ENCODE measurements around the gene GRID2. TPM values are rescaled to one million over a fixed set of nuclear protein-coding genes. Genes with fewer than 3 reads are reported as not detected.

Gene GRID2
- total RNA-seq, 1 experiment from 2014 or later: not detected

DNA sequence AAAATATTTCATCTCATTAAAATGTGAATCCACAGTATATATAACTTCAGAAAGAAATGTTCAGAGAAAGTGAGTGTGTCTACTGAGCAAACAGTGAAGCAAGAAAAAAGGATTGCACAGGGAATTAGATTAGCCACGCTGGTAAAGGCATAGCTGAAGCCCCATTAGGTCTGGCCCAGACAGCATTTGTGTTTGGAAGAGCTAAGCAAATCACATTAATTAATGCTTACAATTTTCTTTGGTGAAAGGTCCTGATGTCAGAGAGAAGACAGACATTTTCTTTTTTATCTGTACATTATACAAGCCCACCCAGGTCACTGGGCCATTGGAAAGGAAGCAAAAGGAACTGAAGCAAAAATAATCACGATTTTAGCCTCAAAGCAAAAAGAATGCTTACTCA lies 354.6 kb downstream of the GRID2 start:
- TF ChIP-seq, protein P1, sequence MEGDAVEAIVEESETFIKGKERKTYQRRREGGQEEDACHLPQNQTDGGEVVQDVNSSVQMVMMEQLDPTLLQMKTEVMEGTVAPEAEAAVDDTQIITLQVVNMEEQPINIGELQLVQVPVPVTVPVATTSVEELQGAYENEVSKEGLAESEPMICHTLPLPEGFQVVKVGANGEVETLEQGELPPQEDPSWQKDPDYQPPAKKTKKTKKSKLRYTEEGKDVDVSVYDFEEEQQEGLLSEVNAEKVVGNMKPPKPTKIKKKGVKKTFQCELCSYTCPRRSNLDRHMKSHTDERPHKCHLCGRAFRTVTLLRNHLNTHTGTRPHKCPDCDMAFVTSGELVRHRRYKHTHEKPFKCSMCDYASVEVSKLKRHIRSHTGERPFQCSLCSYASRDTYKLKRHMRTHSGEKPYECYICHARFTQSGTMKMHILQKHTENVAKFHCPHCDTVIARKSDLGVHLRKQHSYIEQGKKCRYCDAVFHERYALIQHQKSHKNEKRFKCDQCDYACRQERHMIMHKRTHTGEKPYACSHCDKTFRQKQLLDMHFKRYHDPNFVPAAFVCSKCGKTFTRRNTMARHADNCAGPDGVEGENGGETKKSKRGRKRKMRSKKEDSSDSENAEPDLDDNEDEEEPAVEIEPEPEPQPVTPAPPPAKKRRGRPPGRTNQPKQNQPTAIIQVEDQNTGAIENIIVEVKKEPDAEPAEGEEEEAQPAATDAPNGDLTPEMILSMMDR (IDR thresholded peaks at IDR 0.05; ENCODE audit: insufficient read depth in 1 of 2, low read depth in 1 of 2, low read length in 1 of 2, severe bottlenecking in 1 of 2, unreplicated experiment in 1 of 2): no peak
- Histone ChIP-seq H3K9me3 (no peaks in the 10 kb centered on the region), H3K36me3 (ENCODE audit: control insufficient read depth, insufficient read depth, low read length) (no peaks in the 10 kb centered on the region), H3K4me1 (no peaks in the 10 kb centered on the region), H3K27me3 (replicated peaks; ENCODE audit: control insufficient read depth, insufficient read depth, low read length) (no peaks in the 10 kb centered on the region), H3K4me3 (ENCODE audit: low read depth, low read length) (no peak overlapping the region)
- no peaks in the 10 kb centered on the region for H3K36me3 Mint-ChIP-seq (ENCODE audit: insufficient read depth, unreplicated experiment)
- no peak overlapping the region for H3K4me3 Mint-ChIP-seq (ENCODE audit: unreplicated experiment)
- POLR2A ChIA-PET: no interaction called here
- CTCF ChIA-PET: no interaction called here
- H3K27ac Mint-ChIP-seq (ENCODE audit: unreplicated experiment): no peak overlapping the region
- BruUV-seq (replicated peaks): no TSS peak
- no peak for DNase-seq
- H3K4me1 Mint-ChIP-seq (ENCODE audit: low read depth, unreplicated experiment): no peaks in the 10 kb centered on the region
- no peaks in the 10 kb centered on the region for H3K9me3 Mint-ChIP-seq (ENCODE audit: unreplicated experiment)
- intact Hi-C loops (cut with micrococcal nuclease; ENCODE audit: unreplicated experiment): no loop called here
- no peaks in the 10 kb centered on the region for H3K27me3 Mint-ChIP-seq (ENCODE audit: insufficient read depth, unreplicated experiment)

GRCh38 chr4:92677805-92678204 lies 374.0 kb downstream of the GRID2 start:
- POLR2A ChIA-PET: no interaction called here
- BruUV-seq (replicated peaks): no TSS peak
- Histone ChIP-seq H3K27me3 (replicated peaks; ENCODE audit: control insufficient read depth, insufficient read depth, low read length) (no peaks in the 10 kb centered on the region), H3K36me3 (ENCODE audit: control insufficient read depth, insufficient read depth, low read length) (no peaks in the 10 kb centered on the region), H3K9me3 (no peaks in the 10 kb centered on the region), H3K4me3 (ENCODE audit: low read depth, low read length) (no peak overlapping the region), H3K4me1 (no peaks in the 10 kb centered on the region)
- no peaks in the 10 kb centered on the region for H3K9me3 Mint-ChIP-seq (ENCODE audit: unreplicated experiment)
- CTCF ChIA-PET: no interaction called here
- H3K36me3 Mint-ChIP-seq (ENCODE audit: insufficient read depth, unreplicated experiment): no peaks in the 10 kb centered on the region
- H3K4me1 Mint-ChIP-seq (ENCODE audit: low read depth, unreplicated experiment): no peaks in the 10 kb centered on the region
- TF ChIP-seq, protein P1 (IDR thresholded peaks at IDR 0.05; ENCODE audit: insufficient read depth in 1 of 2, low read depth in 1 of 2, low read length in 1 of 2, severe bottlenecking in 1 of 2, unreplicated experiment in 1 of 2): no peak
- H3K27ac Mint-ChIP-seq (ENCODE audit: unreplicated experiment): no peak overlapping the region
- H3K27me3 Mint-ChIP-seq (ENCODE audit: insufficient read depth, unreplicated experiment): no peaks in the 10 kb centered on the region
- DNase-seq: no peak
- H3K4me3 Mint-ChIP-seq (ENCODE audit: unreplicated experiment): no peak overlapping the region
- intact Hi-C loops (cut with micrococcal nuclease; ENCODE audit: unreplicated experiment): no loop called here

DNA sequence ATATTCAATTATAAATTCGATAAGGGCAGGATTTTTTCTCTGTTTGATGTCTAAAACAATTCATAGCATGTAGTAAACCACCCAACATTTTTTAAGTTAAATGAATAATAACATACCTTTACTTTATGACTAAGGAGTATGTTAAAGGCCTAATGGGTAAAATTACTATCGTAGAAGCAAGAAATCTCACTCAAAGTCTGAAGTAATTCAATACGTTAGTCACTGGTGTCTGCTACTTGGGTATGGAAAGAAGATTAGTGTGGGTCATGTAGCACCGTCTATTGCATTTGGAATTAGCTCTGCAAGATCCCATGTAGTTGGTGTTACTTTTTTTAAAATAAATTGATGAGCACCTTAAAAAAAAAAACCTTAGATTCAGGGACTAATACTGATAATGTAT lies 374.5 kb downstream of the GRID2 start:
- TF ChIP-seq, protein P1 (IDR thresholded peaks at IDR 0.05; ENCODE audit: insufficient read depth in 1 of 2, low read depth in 1 of 2, low read length in 1 of 2, severe bottlenecking in 1 of 2, unreplicated experiment in 1 of 2): no peak
- Mint-ChIP-seq H3K27me3 (ENCODE audit: insufficient read depth, unreplicated experiment) (no peaks in the 10 kb centered on the region), H3K27ac (ENCODE audit: unreplicated experiment) (no peak overlapping the region), H3K4me3 (ENCODE audit: unreplicated experiment) (no peak overlapping the region), H3K9me3 (ENCODE audit: unreplicated experiment) (no peaks in the 10 kb centered on the region), H3K4me1 (ENCODE audit: low read depth, unreplicated experiment) (no peaks in the 10 kb centered on the region), H3K36me3 (ENCODE audit: insufficient read depth, unreplicated experiment) (no peaks in the 10 kb centered on the region)
- Histone ChIP-seq H3K4me3 (ENCODE audit: low read depth, low read length) (no peak overlapping the region), H3K4me1 (no peaks in the 10 kb centered on the region), H3K36me3 (ENCODE audit: control insufficient read depth, insufficient read depth, low read length) (no peaks in the 10 kb centered on the region), H3K27me3 (replicated peaks; ENCODE audit: control insufficient read depth, insufficient read depth, low read length) (no peaks in the 10 kb centered on the region), H3K9me3 (no peaks in the 10 kb centered on the region)
- intact Hi-C loops (cut with micrococcal nuclease; ENCODE audit: unreplicated experiment): no loop called here
- BruUV-seq (replicated peaks): no TSS peak
- ChIA-PET CTCF (no interaction called here), POLR2A (no interaction called here)
- DNase-seq: no peak
